LNCAP (cell line): ENCODE data around the gene MFN2.
A peak's percentile ranks its signal among the peaks of the same experiment; 100 is the strongest.

Source experiments
- CTCF ChIP-seq: fragments of 450-650 bp; IDR thresholded peaks from 2 replicates; pipeline ENCODE4 v1.5.1; 2017; ENCODE audit warnings: mild to moderate bottlenecking

MFN2 gene

GRCh38 chr1:12022036-12022435, 41.8 kb downstream of the MFN2 start:
- no peak for TF ChIP-seq CTCF

- TF ChIP-seq CTCF = no peak
Observed at GRCh38 chr1:12026586-12026985, 46.3 kb downstream of the MFN2 start.

GRCh38 chr1:12028248-12028647, 48.0 kb downstream of the MFN2 start:
- no peak for TF ChIP-seq CTCF

- no peak for TF ChIP-seq CTCF
Observed at GRCh38 chr1:12028957-12029511, 48.8 kb downstream of the MFN2 start.

GRCh38 chr1:12029720-12030339, 49.6 kb downstream of the MFN2 start:
- TF ChIP-seq CTCF = no peak

- peak; percentile 57; the same call in 1 of the 2 replicates for TF ChIP-seq CTCF
Observed at GRCh38 chr1:12031039-12031980, 51.1 kb downstream of the MFN2 start.

GRCh38 chr1:12032161-12032621, 51.9 kb downstream of the MFN2 start:
- TF ChIP-seq CTCF = no peak
